ENCODE results near the gene NAALADL2.

NAALADL2 gene

GRCh38 chr3:174883881-174884675 is 24.9 kb downstream of the NAALADL2 start:
- no peak overlapping the region for H3K4me3 ChIP-seq (replicated peaks; ENCODE audit: low read depth, low read length)
- no peak for DNase-seq (ENCODE audit: low read depth)
- no peak for TF ChIP-seq CTCF (IDR thresholded peaks at IDR 0.05; ENCODE audit: low read length, missing control alignments)

- H3K4me3 ChIP-seq (replicated peaks; ENCODE audit: low read depth, low read length) = no peak overlapping the region
- DNase-seq (ENCODE audit: low read depth) = no peak
- TF ChIP-seq CTCF (IDR thresholded peaks at IDR 0.05; ENCODE audit: low read length, missing control alignments) = no peak
Observed at GRCh38 chr3:174884776-174885568, 25.8 kb downstream of the NAALADL2 start.

DNA sequence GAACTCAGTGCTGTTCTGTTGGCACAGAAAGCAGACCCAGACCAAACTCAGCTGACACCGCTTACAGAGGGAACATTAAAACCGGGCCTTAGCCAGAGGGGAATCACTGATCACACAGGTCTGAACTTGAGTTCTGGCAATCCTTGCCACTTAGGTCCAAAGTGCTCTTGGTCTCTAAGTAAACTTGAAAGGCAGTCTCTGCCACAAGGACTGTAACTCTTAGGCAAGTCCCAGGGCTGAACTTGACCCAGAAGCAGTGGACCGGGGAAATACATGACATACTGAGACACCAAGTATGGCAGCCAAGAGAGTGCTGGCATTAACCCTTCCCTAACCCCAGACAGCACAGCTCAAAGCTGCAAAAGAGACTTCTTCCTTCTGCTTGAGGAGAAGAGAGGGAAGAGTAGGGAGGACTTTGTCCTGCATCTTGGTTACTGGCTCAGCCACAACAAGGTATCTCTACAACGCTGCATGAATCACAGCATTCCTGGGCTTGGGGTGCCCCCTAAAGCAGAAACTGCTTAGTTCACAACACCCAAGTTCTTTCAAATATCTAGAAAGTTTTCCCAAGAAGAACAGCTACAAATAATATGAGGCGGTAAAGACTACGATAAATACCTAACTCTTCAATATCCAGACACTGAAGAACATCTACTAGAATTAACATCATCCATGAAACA is 32.5 kb downstream of the NAALADL2 start:
- no peak for TF ChIP-seq CTCF (IDR thresholded peaks at IDR 0.05; ENCODE audit: low read length, missing control alignments)
- DNase-seq (ENCODE audit: low read depth) = peak; percentile 46
- no peak overlapping the region for H3K4me3 ChIP-seq (replicated peaks; ENCODE audit: low read depth, low read length)

DNA sequence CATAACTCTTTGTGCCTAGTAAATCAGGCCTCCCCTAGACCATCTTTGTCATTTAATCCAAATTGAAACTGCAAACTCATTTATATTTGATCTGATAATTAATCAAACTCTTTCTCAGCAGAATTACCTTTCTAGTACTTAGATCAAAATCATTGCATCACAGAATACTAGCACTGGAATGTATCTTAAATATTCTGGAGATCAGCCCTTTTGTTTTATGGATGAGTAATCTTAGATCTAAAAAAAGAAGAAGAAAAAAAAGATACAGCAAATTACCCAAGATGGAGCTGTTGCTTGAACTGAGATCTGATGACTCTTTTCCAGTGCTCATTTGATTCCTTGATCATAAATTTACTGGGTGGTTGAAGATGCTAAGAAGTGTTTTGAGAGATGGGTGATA is 47.9 kb downstream of the NAALADL2 start:
- TF ChIP-seq CTCF (IDR thresholded peaks at IDR 0.05; ENCODE audit: low read length, missing control alignments) = no peak
- H3K4me3 ChIP-seq (replicated peaks; ENCODE audit: low read depth, low read length) = no peak overlapping the region
- peak; percentile 22 for DNase-seq (ENCODE audit: low read depth)

DNA sequence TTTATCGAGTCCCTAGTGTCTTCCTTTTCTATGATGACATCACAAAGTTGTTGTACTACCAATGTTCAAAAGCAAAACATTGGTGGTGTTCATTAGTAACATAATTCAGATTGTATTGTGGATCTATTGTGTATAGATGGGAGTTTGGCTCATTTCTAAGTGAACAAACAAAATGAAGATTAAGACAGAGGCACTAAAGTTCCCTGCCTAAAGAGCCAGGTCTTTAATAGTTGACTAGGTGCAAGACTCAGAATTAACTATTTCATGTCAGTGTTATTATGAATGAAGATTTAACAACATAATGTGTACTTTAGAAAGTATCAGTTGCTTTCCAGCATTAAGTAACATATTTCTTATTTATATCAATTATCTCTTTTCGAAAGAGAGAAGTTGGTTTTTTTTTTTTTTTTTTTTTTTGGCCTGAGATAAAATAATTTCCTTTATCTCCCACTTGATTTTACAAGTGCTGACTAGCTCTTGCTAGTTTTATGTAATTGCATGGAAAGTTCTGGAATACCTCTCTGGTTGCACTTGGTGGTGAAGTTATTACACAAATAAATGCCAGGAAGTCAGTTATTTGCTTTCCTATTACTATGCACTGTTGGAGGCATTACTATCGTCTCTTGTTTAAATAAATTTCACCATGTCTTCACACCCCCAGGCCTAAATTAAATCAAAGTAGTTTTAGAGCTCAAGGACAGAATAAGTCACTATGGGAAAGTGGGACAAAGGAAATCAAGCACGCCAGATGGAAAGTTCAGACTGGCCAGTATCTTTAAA is 48.7 kb downstream of the NAALADL2 start:
- H3K4me3 ChIP-seq (replicated peaks; ENCODE audit: low read depth, low read length) = no peak overlapping the region
- no peak for DNase-seq (ENCODE audit: low read depth)
- no peak for TF ChIP-seq CTCF (IDR thresholded peaks at IDR 0.05; ENCODE audit: low read length, missing control alignments)
